Measurements from ENCODE around the gene MIEF2.

DNA sequence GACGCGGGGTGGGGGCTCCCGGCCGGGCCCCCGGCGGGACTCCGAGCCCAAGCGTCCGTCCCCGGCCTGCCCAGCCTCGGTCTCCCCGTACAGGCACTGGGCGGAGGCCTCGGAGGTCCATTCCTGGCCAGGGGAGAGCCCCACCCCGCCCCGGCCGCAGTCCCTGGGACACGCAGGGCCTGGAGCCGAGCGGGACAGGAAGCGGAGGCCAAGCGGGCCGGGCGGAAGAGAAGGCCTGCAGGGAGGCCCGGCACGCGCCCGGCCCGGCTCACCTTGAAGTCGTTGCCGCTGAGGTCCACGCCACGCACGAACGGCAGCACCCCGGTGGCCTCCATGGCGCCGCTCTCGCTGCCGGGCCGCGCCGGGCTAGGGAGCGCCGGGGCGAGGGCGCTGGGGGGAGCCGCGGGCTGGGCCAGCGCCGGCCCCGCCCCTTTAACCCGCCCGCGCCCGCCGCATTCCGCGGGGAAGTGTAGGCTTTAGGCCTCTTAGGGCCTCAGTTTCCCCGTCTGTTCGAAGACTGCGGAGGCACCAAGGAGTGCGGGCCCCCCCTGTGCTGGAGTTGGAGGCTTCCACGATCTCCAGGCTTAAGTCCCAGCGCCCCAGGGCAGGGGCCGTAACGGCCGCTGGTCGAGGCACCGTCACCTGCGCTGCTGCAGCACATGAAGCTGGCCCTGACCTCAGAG, 2.0 kb upstream of the MIEF2 start, which contains the start of gene FLII:
- TF ChIP-seq, protein P1, sequence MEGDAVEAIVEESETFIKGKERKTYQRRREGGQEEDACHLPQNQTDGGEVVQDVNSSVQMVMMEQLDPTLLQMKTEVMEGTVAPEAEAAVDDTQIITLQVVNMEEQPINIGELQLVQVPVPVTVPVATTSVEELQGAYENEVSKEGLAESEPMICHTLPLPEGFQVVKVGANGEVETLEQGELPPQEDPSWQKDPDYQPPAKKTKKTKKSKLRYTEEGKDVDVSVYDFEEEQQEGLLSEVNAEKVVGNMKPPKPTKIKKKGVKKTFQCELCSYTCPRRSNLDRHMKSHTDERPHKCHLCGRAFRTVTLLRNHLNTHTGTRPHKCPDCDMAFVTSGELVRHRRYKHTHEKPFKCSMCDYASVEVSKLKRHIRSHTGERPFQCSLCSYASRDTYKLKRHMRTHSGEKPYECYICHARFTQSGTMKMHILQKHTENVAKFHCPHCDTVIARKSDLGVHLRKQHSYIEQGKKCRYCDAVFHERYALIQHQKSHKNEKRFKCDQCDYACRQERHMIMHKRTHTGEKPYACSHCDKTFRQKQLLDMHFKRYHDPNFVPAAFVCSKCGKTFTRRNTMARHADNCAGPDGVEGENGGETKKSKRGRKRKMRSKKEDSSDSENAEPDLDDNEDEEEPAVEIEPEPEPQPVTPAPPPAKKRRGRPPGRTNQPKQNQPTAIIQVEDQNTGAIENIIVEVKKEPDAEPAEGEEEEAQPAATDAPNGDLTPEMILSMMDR (IDR thresholded peaks at IDR 0.05), result no peak
- no peak for TF ChIP-seq EZH2 (IDR thresholded peaks at IDR 0.05; ENCODE audit: borderline replicate concordance, insufficient read depth, low read depth, low read length, poor library complexity, severe bottlenecking)

Data from B cell (primary cell).